ENCODE measurements around the gene NUTM2D.
"Not testable (repeated sequence)": the region's sequence is repeated elsewhere in the genome, so short reads cannot be mapped to it uniquely, and the experiment has no call there.

- TF ChIP-seq CTCF (IDR thresholded peaks at IDR 0.05; ENCODE audit: borderline replicate concordance, extremely low read depth, low read length, poor library complexity, severe bottlenecking); EZH2 (IDR thresholded peaks at IDR 0.05; ENCODE audit: borderline replicate concordance, low read depth, low read length, severe bottlenecking): not testable (repeated sequence)
These were observed 46.0 kb upstream of the NUTM2D start for GRCh38 chr10:87311521-87311920.
